GM12874 (cell line): ENCODE data around the gene CHRNA7.

Source experiments
- TF ChIP-seq, protein P1 (sequence below): IDR thresholded peaks from 2 replicates; pipeline ENCODE4 v1.5.1; 2011; ENCODE audit warnings: low read depth, mild to moderate bottlenecking, control low read depth, low read length, moderate library complexity; ENCODE audit not compliant: insufficient read depth

The CHRNA7 gene

GRCh38 chr15:32029862-32030781, at the start of gene CHRNA7:
Gene CHRNA7, plus strand, starts transcription at chr15:32030515. Its CDS starts 80 bp downstream, at chr15:32030595.
- TF ChIP-seq, protein P1, sequence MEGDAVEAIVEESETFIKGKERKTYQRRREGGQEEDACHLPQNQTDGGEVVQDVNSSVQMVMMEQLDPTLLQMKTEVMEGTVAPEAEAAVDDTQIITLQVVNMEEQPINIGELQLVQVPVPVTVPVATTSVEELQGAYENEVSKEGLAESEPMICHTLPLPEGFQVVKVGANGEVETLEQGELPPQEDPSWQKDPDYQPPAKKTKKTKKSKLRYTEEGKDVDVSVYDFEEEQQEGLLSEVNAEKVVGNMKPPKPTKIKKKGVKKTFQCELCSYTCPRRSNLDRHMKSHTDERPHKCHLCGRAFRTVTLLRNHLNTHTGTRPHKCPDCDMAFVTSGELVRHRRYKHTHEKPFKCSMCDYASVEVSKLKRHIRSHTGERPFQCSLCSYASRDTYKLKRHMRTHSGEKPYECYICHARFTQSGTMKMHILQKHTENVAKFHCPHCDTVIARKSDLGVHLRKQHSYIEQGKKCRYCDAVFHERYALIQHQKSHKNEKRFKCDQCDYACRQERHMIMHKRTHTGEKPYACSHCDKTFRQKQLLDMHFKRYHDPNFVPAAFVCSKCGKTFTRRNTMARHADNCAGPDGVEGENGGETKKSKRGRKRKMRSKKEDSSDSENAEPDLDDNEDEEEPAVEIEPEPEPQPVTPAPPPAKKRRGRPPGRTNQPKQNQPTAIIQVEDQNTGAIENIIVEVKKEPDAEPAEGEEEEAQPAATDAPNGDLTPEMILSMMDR = peak; percentile 37

DNA sequence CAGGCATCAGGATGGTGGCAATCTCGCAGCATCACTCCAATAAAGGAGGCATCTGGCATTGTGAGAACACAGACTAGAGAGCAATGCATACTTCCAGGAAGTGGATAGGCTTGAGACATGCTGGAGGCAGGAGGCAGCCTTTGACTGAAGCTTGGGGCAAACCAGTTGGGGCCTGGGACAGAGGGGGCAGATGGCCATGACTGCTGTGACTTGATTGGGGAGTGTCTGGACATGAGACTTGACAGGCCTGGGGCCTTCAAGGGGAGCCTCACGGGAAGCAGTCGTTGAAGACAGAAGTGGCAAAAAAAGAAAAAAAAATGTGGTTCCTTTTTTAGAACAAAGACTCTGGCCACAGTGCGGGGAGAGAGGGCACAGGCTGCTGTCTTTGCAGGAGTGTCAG, 44.7 kb upstream of the CHRNA7 start:
- TF ChIP-seq, protein P1 = no peak

DNA sequence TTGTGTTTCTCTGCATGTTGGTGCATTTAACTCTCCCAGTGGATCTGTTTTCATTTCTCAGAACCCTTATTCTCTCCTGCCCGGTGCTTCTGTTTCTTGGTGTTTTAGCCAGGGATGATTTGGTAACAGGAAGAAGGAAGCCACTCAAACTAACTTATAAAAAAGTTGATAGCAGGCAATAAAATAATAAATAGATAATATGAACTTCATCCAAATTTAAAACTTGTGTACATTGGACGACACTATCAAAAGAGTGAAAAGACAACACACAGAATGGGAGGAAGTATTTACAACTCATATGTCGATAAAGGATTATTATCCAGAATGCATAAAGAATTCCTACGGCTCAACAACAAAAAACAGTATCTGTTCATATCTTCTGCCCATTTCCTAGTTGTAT, 37.3 kb upstream of the CHRNA7 start:
- TF ChIP-seq, protein P1 = no peak

- TF ChIP-seq, protein P1 = no peak
These were observed 32.6 kb upstream of the CHRNA7 start for GRCh38 chr15:31997711-31998110.

- TF ChIP-seq, protein P1 = no peak
These were observed 26.8 kb upstream of the CHRNA7 start for GRCh38 chr15:32003558-32003957.

- TF ChIP-seq, protein P1 = no peak
These were observed 26.1 kb upstream of the CHRNA7 start for GRCh38 chr15:32004249-32004648.

- TF ChIP-seq, protein P1 = no peak
These were observed 22.9 kb upstream of the CHRNA7 start for GRCh38 chr15:32007355-32007960.
